Iris pigment epithelial cell (primary cell): Measurements from ENCODE around the gene MSL3B.
A peak's percentile ranks its signal among the peaks of the same experiment; 100 is the strongest.

Experiments
- DNase-seq: peaks from one replicate; pipeline ENCODE4 v3.0.0-alpha.2; 2011; ENCODE audit warnings: low read depth

The MSL3B gene

GRCh38 chr2:233853353-233853752 is 14.8 kb downstream of the MSL3B start:
- no peak for DNase-seq

GRCh38 chr2:233852056-233852455 is 16.1 kb downstream of the MSL3B start:
- DNase-seq: no peak

GRCh38 chr2:233851169-233851568 is 17.0 kb downstream of the MSL3B start:
- no peak for DNase-seq

GRCh38 chr2:233850745-233851144 is 17.4 kb downstream of the MSL3B start:
- no peak for DNase-seq

- DNase-seq: no peak
Observed at GRCh38 chr2:233849607-233850271, 18.4 kb downstream of the MSL3B start.

DNA sequence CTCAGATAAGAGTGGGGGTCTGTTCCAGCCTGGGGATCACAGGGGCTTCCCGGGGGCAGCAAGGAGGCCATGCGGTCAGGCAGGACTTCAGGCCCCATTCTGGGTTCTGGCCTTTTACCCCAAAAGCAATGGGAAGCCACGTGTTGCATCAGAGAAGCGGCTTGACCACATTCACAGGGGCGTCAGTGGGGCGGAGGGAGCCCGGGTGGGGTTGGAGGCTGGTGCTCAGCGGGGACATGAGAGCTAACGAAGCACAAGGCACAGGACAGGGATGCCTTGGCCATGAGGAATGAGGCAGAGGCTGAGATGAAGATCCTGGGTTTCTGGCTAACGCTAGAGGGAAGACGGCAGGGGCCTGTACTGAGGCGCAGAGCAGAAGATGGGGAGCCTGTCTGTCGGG is 19.9 kb downstream of the MSL3B start:
- DNase-seq: no peak

DNA sequence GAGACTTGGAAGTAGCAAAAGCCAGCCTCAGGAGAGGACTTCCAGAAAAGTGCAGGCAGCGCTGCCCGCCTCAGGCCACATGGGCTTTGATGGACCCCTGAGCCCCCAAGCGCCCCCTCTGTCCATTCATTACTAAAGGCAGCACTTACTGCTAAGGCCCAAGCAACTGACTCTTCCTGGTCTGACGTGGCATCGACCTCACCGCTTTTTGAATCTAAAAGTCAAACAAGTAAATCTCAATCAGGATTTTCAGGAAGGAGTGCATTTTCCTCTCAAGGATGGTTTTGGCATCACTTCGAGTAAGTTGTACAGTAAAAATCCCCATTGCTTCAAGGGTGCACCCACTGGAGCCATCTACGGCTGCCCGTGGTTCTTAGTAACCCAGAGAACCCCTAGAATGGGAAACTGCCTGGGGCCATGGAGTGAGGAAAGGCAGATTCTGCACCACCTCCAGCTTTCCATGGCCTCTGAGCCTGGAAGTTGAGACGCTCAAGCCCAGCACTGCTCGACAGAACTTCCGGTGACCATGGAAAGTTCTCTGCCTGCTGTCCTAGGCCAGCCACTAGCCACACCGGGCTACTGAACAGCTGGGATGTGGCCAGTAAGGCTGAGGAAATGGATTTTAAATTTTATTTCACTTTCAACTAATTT is 20.8 kb downstream of the MSL3B start:
- DNase-seq: no peak

DNA sequence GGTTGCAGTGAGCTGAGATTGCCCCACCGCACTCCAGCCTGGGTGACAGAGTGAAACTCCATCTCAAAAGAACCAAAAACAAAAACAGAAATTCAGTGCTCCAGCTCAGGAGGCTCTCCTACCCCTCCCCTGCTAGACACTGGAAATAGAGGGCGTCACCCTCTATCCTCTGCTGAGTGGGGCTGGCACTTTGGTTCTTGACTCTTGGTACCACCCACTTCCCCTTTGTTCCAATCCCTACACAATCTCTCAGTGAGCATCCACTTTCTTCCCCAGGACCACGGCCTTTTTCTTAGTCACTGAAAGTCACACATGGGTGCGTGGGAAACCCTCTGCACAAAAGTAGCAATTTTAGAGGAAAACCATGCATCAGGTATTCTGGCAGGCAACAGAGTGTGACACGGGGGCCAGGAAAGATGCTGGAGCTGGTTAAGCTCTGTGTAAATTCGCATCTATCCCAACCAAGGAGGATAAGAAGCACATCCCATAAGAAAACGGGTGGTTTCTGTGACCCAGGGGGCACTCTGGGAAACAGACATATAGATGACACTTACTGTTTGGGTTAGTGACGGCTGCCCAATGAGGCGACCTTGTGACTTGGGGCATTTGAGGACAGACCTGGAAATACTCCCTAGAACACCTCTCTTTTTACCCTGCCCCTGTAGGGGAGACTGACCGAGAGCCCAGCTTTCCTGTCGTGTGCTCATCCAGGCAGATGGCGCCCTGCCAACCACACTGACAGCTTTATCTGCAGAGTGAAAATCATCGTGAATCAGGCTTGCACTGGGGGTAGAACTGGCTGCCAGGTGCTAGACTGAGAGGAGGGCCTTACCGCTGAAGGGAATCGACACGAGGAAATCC is 21.6 kb downstream of the MSL3B start:
- peak; percentile 37 for DNase-seq

GRCh38 chr2:233845301-233846060 is 22.7 kb downstream of the MSL3B start:
- no peak for DNase-seq

DNA sequence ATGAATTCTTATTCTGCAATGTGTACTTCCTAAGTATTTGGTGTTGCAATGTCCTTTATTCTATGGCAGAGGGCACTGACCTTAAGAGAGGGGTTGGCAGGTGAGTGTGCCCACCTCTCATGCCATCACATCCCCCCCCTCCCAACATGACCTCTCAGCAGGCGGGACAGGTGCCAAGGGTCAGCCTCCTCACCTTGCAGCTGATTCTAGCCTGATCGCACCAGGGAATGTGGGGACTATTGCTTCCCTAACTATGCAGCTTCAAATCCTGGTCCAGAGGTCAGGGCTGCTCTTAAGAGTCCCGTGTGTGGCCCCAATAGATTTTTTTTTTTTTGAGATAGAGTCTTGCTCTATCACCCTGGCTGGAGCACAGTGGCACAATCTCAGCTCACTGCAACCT is 23.4 kb downstream of the MSL3B start:
- no peak for DNase-seq

GRCh38 chr2:233844064-233844807 is 23.9 kb downstream of the MSL3B start:
- no peak for DNase-seq

GRCh38 chr2:233841183-233841582 is 27.0 kb downstream of the MSL3B start:
- DNase-seq: no peak

- no peak for DNase-seq
Observed at GRCh38 chr2:233840520-233840919, 27.7 kb downstream of the MSL3B start.

GRCh38 chr2:233839447-233839820 is 28.8 kb downstream of the MSL3B start:
- DNase-seq: no peak

DNA sequence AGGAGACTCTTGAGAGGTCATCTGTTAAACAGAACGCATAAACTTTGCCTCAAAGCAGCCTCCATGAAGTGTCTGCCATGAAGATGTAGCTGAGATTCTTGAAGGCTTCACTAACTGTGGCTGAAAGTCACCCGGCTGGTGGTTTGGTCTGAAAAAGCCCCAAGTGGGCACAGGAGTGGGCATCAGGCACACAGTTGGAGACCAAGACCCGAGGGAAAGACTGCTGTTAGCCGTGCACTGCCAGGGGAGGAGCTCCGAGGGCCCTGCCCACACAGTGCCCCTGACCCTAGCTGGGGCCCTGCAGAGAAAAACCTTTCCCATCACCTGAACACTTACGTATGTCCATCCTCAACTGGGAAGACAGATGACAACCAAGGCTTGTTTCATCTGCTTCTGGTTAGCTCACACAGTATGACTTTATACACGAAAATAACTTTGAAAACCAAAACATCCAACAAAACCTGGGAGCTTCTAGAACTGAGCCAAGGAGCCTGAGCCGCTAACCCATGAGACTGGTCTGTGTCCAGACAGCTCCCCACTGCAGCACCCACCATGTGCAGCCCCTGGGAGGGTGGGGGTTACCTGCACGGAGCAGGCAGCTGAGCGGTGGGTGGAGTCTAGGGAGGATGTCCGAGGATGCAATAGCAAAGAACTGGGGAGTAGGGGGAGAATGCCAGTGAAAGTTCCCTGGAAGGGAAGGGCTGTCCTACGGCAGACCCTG is 29.3 kb downstream of the MSL3B start:
- DNase-seq: no peak

- DNase-seq: no peak
Observed at GRCh38 chr2:233838251-233838650, 29.9 kb downstream of the MSL3B start.

- DNase-seq: no peak
Observed at GRCh38 chr2:233837694-233838229, 30.4 kb downstream of the MSL3B start.

GRCh38 chr2:233836359-233836758 is 31.8 kb downstream of the MSL3B start:
- no peak for DNase-seq

- no peak for DNase-seq
Observed at GRCh38 chr2:233835230-233836186, 32.7 kb downstream of the MSL3B start.
